Uterus (tissue), 2 donors: ENCODE measurements around the gene GLIPR1.

Experiments used
- POLR2A ChIP-seq, 2 donors: fragments of 450-650 bp; IDR thresholded peaks; one replicate each; pipeline ENCODE4 v1.6.1; 2016; ENCODE audit warnings: antibody characterized with exemption in 2 of 2, mild to moderate bottlenecking in 1 of 2, moderate library complexity in 1 of 2
- TF ChIP-seq, protein P1 (sequence below), 4 experiments: fragments of 200-600 bp in 2 of 4; fragments of 450-650 bp in 2 of 4; sonication (generic) in 2 of 4; IDR thresholded peaks; one replicate each; pipeline ENCODE4 v1.5.1; 2016 to 2019; ENCODE audit warnings: antibody characterized with exemption in 4 of 4, mild to moderate bottlenecking in 2 of 4, moderate library complexity in 1 of 4

DNA sequence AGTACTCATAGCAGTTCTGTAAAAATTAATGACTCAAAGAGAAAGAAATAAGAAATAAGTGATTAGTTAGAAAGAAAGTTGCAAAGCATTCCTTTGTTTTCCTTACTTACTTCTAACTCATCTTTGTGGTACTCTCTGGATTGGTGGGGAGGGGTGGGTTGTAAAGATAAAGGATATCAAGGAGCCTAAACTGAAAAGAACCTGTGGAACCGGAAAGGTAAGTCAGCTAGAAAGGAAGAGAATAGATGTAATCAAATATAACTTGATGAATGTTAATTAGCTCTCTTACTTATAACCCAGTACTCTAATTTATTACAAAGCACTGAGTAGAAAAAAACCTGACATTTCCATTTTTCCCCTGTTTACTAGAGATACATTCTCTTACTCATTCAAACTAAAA lies 68.3 kb downstream of the GLIPR1 start:
- TF ChIP-seq, protein P1, sequence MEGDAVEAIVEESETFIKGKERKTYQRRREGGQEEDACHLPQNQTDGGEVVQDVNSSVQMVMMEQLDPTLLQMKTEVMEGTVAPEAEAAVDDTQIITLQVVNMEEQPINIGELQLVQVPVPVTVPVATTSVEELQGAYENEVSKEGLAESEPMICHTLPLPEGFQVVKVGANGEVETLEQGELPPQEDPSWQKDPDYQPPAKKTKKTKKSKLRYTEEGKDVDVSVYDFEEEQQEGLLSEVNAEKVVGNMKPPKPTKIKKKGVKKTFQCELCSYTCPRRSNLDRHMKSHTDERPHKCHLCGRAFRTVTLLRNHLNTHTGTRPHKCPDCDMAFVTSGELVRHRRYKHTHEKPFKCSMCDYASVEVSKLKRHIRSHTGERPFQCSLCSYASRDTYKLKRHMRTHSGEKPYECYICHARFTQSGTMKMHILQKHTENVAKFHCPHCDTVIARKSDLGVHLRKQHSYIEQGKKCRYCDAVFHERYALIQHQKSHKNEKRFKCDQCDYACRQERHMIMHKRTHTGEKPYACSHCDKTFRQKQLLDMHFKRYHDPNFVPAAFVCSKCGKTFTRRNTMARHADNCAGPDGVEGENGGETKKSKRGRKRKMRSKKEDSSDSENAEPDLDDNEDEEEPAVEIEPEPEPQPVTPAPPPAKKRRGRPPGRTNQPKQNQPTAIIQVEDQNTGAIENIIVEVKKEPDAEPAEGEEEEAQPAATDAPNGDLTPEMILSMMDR (IDR thresholded peaks at IDR 0.05), result no peak
- TF ChIP-seq POLR2A (IDR thresholded peaks at IDR 0.05), result no peak
